Activated B cell treated with CpG ODN at 0.5 μM for 24 hours (primary cell): ENCODE data around the gene ARFGEF3. TPM values are rescaled to one million over a fixed set of nuclear protein-coding genes. Genes with fewer than 3 reads are reported as not detected.

Experiments
- ATAC-seq: fragments of 200-7000 bp; cut with Tn5 transposase; one replicate; pipeline ENCODE4 v1.10.0; 2021; ENCODE audit warnings: low read depth, mild to moderate bottlenecking, moderate library complexity
- CTCF ChIA-PET: fragments of 350-600 bp; sonication (Branson Sonifier 250); formaldehyde crosslinking; loops from one replicate; lab custom pipeline; 2021; ENCODE audit warnings: antibody characterized with exemption; lab: Charles Lee
- POLR2A ChIA-PET: fragments of 350-600 bp; sonication (Branson Sonifier 250); formaldehyde crosslinking; loops from one replicate; lab custom pipeline; 2021; ENCODE audit warnings: antibody characterized with exemption; lab: Charles Lee
- DNase-seq: peaks from one replicate; pipeline ENCODE4 v3.0.0; 2022
- H3K27ac Mint-ChIP-seq: one replicate; pipeline ENCODE4 v1.8.0; 2020; ENCODE audit warnings: mixed read lengths
- H3K27me3 Mint-ChIP-seq: one replicate; pipeline ENCODE4 v1.8.0; 2021; ENCODE audit warnings: mixed read lengths
- H3K36me3 Mint-ChIP-seq: one replicate; pipeline ENCODE4 v1.8.0; 2021; ENCODE audit warnings: low read depth, mixed read lengths
- H3K4me1 Mint-ChIP-seq: one replicate; pipeline ENCODE4 v1.8.0; 2021; ENCODE audit warnings: mixed read lengths
- H3K4me3 Mint-ChIP-seq: one replicate; pipeline ENCODE4 v1.8.0; 2020; ENCODE audit warnings: mild to moderate bottlenecking, mixed read lengths
- H3K9me3 Mint-ChIP-seq: one replicate; pipeline ENCODE4 v1.8.0; 2020; ENCODE audit warnings: mixed read lengths
- intact Hi-C: fragments of 100-400 bp; cut with micrococcal nuclease; formaldehyde crosslinking; loops from one replicate; pipeline ENCODE4 v1.15.1; 2024
- total RNA-seq: library from RNA; stranded (reverse); gene quantifications from 2 replicates; pipeline ENCODE4 v1.2.3, GENCODE V29; 2022
- TF ChIP-seq, protein P1 (sequence below): fragments of 200-600 bp; IDR thresholded peaks from one replicate; pipeline ENCODE4 v1.8.0; 2022; ENCODE audit warnings: antibody characterized with exemption, mild to moderate bottlenecking

The ARFGEF3 gene
- total RNA-seq, 1 donor from 2014 or later: 0.02 TPM

DNA sequence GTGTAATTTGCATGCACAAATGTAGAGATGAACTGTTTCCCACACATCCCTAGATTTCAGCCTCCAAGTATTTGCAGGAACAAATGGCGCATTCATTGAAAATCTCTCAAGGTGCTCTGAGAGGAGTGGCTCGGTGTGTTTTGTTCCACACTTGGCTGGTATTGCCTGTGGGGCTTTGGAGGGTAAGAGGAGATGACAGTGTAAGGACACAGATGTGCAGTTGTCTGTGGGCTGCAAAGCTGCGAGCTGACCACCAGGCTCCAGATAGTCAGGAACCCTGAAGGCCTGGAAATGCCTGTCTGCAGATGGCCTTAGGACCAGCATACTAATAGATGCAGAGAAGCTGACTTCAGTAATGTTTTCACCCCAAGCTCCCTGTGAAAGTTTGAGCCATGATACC is 114.2 kb downstream of the ARFGEF3 start:
- ChIA-PET CTCF (no interaction called here), POLR2A (no interaction called here)
- DNase-seq: no peak
- TF ChIP-seq, protein P1, sequence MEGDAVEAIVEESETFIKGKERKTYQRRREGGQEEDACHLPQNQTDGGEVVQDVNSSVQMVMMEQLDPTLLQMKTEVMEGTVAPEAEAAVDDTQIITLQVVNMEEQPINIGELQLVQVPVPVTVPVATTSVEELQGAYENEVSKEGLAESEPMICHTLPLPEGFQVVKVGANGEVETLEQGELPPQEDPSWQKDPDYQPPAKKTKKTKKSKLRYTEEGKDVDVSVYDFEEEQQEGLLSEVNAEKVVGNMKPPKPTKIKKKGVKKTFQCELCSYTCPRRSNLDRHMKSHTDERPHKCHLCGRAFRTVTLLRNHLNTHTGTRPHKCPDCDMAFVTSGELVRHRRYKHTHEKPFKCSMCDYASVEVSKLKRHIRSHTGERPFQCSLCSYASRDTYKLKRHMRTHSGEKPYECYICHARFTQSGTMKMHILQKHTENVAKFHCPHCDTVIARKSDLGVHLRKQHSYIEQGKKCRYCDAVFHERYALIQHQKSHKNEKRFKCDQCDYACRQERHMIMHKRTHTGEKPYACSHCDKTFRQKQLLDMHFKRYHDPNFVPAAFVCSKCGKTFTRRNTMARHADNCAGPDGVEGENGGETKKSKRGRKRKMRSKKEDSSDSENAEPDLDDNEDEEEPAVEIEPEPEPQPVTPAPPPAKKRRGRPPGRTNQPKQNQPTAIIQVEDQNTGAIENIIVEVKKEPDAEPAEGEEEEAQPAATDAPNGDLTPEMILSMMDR: no peak
- Mint-ChIP-seq H3K4me1 (no peaks in the 10 kb centered on the region), H3K27ac (no peak overlapping the region), H3K27me3 (no peaks in the 10 kb centered on the region), H3K36me3 (no peaks in the 10 kb centered on the region), H3K4me3 (no peak overlapping the region), H3K9me3 (no peaks in the 10 kb centered on the region)
- intact Hi-C loops: no loop called here
- no peak for ATAC-seq

- Mint-ChIP-seq H3K27me3 (no peaks in the 10 kb centered on the region), H3K9me3 (no peaks in the 10 kb centered on the region), H3K4me3 (no peak overlapping the region), H3K4me1 (no peaks in the 10 kb centered on the region), H3K36me3 (no peaks in the 10 kb centered on the region), H3K27ac (no peak overlapping the region)
- ATAC-seq (no peak), DNase-seq (no peak)
- ChIA-PET POLR2A (no interaction called here), CTCF (no interaction called here)
- TF ChIP-seq, protein P1: no peak
- intact Hi-C loops: no loop called here
Observed at GRCh38 chr6:138277835-138278234, 116.1 kb downstream of the ARFGEF3 start.

- CTCF ChIA-PET: no interaction called here
- H3K9me3 Mint-ChIP-seq: no peaks in the 10 kb centered on the region
- intact Hi-C loops: no loop called here
- no peaks in the 10 kb centered on the region for H3K4me1 Mint-ChIP-seq
- no peaks in the 10 kb centered on the region for H3K27me3 Mint-ChIP-seq
- H3K36me3 Mint-ChIP-seq: no peaks in the 10 kb centered on the region
- no peak overlapping the region for H3K27ac Mint-ChIP-seq
- H3K4me3 Mint-ChIP-seq: no peak overlapping the region
- ATAC-seq (no peak), DNase-seq (no peak)
- POLR2A ChIA-PET: no interaction called here
- TF ChIP-seq, protein P1: no peak
Observed at GRCh38 chr6:138278326-138278725, 116.6 kb downstream of the ARFGEF3 start.

DNA sequence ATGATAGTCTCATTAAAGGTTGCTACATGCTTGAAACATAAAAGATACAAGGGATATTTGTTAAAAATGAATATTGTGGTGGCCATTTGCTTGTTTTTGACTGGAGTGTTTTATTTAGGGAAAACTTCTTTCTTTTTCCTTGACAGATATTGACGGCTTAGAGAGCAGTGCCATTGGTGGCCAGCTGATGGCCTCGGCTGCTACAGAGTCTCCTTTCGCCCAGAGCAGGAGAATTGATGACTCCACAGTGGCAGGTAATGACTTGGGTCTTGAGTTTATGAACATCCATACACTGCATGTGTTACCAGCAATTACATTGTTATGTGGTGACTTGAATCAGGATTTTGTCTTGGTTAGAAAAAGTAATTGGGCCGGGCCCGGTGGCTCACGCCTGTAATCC is 124.1 kb downstream of the ARFGEF3 start:
- Mint-ChIP-seq H3K36me3 (no peaks in the 10 kb centered on the region), H3K27me3 (peaks cover 6% of the 10 kb centered on the region), H3K4me1 (no peaks in the 10 kb centered on the region), H3K27ac (no peak overlapping the region), H3K4me3 (no peak overlapping the region), H3K9me3 (no peaks in the 10 kb centered on the region)
- ATAC-seq (no peak), DNase-seq (no peak)
- CTCF ChIA-PET: interaction anchor here (1.0 to 3.8 kb wide), 2 partner anchors 170 kb away, joined by 4 to 44 read pairs; no protein-coding TSS in a partner anchor
- intact Hi-C loops: loop anchor here (2.0 to 5.0 kb wide), 3 partner anchors 119 to 283 kb away; partner anchors contain the start of gene HEBP2
- POLR2A ChIA-PET: interaction anchor here (0.7 kb wide), 1 partner anchor 161 kb away, joined by 4 read pairs; no protein-coding TSS in a partner anchor
- TF ChIP-seq, protein P1: no peak

DNA sequence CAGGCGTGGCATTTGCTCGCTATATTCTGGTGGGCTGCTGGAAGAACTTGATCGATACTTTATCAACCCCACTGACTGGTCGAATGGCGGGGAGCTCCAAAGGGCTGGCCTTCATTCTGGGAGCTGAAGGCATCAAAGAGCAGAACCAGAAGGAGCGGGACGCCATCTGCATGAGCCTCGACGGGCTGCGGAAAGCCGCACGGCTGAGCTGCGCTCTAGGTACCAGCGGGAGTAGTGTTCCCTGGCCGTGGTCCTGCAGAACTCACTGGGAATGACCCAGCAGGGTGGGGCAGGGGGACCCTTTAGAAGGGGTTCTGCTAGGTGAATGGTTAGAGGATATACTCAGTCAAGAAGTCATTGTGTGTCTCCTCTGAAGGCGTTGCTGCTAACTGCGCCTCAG is 125.0 kb downstream of the ARFGEF3 start:
- TF ChIP-seq, protein P1: no peak
- no peak for DNase-seq
- H3K9me3 Mint-ChIP-seq: no peaks in the 10 kb centered on the region
- no peak for ATAC-seq
- H3K36me3 Mint-ChIP-seq: no peaks in the 10 kb centered on the region
- intact Hi-C loops: loop anchor here (1.0 to 5.0 kb wide), 4 partner anchors 118 to 284 kb away; partner anchors contain the start of gene HEBP2
- H3K4me1 Mint-ChIP-seq: no peaks in the 10 kb centered on the region
- no peak overlapping the region for H3K4me3 Mint-ChIP-seq
- POLR2A ChIA-PET: interaction anchor here (0.6 kb wide), 1 partner anchor 1326 kb away, joined by 6 read pairs; no protein-coding TSS in a partner anchor
- no peak overlapping the region for H3K27ac Mint-ChIP-seq
- CTCF ChIA-PET: interaction anchor here (3.8 kb wide), 1 partner anchor 171 kb away, joined by 44 read pairs; no protein-coding TSS in a partner anchor
- H3K27me3 Mint-ChIP-seq: peaks cover 6% of the 10 kb centered on the region
